Stimulated activated CD4-positive, alpha-beta T cell treated with anti-CD3 and anti-CD28 coated beads, Interleukin-15, amount 100 ng/mL, for 24 hours (primary cell): Measurements from ENCODE around the gene MPZL1.
A peak's percentile ranks its signal among the peaks of the same experiment; 100 is the strongest.

Experiments
- DNase-seq: peaks from one replicate; pipeline ENCODE4 v3.0.0-alpha.2; 2020

MPZL1 gene

DNA sequence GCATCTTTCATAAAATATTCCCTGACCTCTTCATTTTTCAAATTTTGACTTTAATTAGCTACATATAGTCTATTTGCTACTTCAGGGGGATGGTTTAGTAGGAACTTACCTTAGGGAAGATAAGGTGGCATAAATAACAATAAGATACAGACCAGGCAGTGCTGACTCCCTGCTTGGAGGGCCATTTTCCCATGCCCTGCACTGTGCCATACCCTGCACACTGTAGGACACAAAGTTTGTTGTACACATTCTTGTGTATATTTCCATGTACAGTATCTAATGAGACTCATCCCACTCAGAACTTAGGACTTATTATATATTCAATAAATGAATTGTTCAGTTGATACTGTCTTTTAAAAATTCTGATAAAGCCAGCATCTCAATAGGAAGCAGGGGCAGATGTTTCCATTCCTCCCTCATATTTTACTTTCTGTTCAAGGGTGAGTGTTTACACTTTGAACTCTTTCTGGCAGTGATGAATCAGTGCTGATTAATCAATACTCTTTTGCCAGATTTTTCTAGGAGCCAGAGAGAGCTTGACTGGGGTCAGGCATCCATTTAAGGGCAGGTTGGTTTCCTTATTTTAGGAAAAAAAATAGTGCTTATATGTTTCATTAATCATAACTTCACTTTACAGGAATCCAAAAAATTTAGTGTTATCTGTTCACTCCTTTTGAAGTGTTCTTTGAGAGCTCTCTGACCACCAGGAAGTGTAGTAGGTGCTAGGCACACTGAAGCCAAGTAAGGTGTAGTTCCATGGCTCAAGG is 30.6 kb downstream of the MPZL1 start:
- DNase-seq = no peak

DNA sequence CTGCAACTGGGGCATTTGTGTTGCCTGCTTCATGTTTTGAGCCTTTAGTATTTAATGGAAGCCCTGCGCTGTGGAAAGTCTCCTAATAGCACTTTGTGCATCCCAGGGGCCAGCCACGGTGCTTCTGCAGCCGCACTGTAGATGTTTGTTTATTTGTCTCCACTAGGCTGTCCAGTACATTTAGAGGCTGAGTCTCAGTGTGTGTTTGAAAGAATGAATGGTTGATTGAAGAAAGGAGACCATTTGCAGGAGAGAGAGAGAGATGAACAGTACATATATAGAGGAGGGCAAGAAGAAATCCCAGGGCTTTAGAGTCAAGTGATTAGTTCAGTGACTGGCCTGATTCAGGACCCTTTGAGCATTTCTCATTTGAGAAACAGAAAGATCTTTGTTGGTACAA is 33.9 kb downstream of the MPZL1 start:
- DNase-seq = no peak

DNA sequence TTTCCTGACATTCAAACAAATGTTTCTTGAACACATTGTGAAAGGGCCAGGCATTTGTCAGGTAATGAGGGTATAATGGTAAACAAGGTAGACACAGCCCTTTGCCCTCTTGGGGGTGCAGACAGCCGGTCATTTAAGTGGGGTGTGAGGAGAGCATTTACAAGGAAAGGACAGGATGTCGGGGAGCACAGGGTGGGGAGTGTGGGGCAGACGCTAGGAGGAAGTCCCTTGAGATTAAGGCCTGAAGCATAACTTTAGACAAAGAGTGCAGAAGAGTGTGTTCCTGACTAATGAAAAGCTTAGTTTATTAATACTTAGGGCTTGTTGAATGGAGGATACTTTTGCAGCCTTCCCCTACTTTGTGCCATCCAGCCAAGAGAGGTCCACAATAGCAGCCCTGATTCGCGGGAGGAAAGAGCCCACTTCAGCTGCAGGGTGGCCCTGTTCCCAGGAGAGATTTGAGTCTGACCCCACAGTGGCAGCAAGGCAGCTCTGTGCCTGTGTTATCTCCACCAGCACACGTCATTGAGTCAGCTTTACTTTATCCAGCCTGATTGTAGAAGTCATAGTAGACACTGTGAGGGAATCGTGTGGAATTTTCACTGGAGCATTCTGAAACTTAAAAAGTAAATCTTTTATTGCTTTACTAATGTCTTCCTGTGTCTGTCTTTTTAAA is 35.1 kb downstream of the MPZL1 start:
- no peak for DNase-seq

DNA sequence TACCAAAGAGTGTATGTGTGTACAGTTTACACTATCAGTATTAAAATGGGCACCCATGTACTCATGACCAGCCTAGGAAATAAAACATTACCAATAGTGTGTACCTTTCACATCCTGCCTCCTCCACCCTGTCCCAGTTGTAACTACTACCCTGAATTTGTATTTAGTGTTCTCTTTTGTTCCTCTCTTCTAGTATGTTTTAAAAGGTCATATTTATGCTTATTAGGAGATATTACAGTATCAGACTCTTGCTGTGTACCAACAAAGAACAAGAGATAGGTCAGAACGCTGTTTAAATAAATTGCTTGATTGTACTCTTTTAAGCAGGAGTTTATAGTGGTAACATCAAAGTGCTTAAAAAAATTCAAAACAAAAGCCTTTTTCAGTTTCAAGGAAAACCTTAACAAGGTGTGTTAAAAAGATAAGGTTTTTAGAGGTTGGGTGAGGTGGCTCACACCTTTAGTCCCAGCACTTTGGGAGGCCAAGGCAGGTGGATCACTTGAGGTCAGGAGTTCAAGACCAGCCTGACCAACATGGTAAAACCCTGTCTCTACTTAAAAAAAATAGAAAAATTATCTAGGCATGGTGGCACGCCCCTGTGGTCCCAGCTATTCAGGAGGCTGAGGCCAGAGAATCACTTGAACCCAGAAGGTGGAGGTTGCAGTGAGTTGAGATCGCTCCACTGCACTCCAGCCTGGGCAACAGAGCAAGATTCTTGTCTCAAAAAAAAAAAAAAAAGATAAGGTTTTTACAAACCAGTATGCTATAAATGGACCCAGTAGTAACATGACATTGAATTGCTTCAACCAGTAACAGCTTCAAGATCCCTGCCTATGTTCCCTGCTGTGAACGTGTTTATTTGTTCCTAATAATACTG is 35.9 kb downstream of the MPZL1 start:
- DNase-seq = no peak

DNA sequence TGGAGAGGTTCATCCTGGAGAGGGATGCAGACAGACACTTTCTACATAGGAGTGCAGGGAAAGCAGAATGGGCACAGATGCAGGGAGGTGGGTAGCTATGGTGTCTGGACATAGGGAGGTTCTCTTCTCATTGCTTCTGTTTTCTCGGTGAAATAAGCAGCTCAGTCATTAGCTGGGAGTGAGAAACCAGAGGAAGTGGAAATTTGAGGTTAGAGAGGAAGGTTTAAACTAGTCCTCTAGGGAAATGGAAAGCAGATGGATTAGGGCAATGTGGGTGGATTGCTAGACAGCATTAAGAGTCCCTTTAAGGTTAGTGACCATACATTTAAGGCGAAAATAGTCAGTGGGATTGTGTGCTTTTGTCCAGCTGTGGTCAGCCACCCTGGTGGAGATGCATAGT is 39.6 kb downstream of the MPZL1 start:
- no peak for DNase-seq

DNA sequence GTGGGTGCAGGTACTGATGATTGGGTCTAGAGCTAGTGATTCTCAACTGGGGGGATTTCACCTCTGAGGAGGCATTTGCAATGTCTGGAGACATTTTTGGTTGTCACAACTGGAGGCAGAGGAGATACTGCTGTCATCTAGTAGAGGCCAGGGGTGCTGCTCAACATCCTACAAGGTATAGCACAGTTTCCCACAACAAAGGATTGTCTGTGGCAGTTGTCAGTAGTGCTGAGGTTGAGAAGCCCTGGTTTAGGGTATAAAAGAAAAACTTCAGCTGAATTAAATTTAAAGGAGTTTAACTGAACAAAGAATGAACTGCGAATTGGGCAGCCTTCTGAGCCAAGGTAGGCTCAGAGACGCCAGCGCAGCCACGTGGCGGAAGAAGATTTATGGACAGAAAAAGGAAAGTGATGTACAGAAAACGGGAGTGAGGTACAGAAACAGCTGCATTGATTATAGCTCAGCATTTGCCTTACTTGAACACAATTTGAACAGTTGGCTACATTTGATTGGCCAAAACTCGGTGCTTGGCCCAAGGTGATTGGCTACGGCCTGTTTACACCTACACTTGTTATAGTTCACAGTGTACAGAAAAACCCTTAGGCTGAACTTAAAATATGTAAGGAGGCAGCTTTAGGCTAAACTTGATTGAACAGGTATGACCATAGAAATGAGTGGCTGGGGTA is 40.4 kb downstream of the MPZL1 start:
- no peak for DNase-seq

DNA sequence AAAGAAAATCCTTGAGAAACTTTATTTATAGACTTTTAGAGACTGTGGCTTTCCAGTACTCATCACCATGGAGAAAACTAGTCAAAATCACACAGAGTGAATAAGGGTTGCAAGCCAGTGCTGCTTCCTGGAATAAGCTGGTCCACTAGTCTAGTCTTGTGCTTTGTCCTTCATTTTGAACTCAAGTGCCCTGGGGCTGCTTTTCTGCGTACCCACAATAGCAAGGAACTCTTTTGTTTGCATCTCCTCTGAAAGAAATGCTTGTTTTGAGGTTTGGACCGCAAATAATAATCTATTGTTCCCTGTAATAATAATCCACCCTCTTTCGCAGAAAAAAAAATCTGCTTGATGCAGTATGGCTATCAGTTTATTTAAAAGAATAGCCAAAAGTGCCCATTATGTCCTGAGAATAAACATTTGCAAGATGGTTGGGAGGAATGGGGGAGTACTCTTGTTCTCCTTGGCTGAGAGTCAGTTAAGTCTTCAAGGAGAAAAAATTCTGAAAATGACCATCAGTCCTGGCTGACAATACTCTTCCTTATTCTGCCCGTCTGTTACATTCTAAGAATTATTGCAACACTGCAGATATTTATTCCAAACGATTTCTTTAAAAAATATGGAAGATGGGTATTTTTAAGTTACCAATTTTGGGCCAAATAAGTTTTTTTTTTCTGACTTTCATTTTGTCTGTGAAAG is 41.9 kb downstream of the MPZL1 start:
- no peak for DNase-seq

DNA sequence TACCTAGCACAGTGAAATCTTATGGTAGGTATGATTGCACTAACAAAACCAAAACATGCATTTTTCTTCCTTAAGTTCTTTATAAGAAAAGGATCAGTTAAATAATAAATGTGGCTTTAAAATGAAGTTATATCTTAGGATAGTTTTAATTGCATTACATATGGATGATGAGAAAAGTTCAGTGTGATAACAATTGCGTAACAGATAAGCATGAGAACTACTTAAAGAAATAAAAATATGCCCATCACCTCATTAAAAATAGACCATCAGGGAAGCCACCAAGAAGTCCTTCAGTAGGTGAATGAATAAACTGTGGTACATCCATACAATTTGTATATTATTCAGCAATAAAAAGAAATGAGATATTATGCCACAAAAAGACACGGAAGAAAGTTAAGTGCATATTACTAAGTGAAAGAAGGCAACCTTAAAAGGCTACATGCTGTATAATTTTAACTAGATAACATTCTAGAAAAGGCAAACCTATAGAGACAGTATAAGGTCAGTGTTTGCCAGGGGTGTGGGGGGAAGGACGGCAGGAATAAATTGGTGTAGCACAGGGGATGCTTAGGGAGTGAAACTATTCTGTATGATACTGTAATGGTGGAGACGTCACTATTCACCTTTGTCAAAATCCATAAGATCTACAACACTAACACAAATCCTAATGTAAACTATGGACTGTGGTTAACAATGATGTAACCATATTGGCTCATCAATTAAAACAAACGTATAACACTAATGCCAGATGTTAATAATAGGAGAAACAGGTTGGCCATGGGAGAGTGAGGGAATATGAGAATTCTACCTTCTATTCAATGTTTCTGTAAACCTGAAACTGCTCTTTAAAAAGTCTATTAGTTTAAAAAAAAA is 42.9 kb downstream of the MPZL1 start:
- DNase-seq = no peak

DNA sequence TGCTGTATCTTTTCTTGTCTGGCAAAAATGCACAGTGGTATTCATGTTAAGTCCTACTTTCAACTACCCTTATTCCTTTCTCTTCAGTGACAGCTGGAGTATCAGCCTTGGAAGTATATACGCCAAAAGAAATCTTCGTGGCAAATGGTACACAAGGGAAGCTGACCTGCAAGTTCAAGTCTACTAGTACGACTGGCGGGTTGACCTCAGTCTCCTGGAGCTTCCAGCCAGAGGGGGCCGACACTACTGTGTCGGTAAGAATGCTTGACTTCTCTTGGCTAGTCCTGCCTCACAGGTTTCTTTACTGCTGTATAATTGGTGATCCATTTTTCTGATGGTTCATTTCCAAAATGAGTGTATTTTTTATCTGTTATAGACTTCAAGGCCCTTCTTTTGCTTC is 43.7 kb downstream of the MPZL1 start:
- no peak for DNase-seq

DNA sequence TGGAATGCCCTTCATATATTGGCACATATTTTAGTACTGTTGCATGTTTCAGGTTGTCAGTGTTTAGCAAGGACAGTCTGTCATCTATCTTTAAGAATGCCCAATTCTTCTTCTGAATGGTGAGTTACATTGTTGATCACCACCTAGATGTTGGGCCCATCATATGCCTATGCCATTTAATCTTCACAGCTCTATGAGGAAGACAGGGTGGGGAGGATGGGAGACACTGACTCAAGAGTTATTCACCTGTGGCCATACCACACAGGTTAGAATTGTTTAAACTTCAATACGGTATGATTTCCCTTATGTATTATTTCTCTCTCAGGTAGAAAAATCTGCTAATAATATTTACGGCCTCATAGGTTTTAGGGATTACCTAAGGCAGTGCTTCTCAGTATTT is 44.8 kb downstream of the MPZL1 start:
- no peak for DNase-seq

DNA sequence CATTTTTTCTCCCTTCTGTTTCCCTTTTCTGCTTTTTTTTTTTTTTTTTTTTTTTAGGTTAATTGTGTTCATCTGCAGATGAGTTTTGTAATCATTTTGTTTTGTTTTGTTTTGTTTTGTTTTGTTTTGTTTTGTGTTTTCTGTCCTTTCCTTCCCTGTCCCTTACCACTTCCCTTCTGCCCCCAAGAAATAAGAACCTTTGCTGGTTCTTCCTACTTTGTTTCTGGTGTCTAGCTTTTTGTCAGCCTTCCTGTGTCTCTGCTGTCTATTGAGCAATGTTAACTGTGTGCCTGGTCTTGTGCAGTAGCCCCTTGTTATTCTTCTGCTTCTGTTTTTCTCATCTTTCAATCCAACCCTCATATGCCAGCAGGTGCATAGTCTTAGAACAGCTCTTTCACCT is 46.0 kb downstream of the MPZL1 start:
- no peak for DNase-seq

DNA sequence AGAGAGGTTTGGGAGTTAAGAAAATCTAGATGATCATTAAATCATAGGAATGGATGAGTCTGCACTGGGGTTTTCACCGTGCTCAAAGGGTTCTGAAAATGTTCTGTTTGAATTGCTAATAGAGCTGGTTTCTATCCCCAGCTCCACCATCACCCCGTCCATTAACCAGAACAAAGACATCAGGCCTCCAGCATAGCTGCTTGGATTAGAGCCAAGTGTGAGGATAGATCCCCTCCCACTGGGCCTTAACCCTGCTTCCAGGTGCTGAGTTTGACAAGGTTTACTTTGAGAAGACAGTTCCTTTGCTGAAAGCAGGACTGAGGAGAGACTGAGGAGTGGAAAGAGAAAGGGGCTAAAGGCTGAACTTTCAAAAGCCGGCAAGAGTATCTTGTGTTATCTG is 48.3 kb downstream of the MPZL1 start:
- no peak for DNase-seq

DNA sequence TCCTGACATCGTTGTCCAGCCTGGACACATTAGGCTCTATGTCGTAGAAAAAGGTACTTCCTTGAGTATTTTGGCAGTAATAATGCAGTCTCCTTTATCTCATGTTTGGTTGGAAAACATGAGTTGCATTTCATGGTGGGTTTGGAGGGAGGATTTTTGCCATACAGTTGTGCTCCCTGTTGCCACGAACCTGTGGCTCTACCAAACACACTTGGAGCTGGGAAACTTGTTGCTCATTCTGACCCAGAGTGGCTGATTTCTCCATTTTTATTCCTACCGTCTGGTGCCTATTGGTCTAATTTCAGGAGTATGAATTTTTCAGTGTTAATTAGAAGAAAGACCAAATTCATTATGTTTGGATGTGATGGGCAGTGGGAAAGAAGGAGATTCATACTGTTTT is 50.7 kb downstream of the MPZL1 start:
- DNase-seq = no peak

DNA sequence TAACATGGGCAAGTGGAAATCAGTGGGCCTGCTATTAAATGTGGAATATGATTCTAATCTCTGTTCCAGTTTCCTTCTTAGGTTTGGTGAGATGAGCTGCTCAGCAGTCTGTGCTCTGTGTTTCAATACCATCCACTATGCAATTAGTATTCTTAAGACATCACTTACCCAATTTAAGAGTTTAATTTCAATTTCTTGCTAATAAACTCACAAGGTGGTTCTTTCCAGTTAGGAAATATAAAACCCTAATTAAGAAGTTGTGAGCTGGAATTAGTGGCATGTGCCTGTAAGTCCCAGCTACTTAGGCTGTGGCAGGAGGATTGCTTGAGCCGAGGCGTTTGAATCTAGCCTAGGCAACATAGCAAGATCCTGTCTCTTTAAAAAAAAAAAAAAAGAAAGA is 51.7 kb downstream of the MPZL1 start:
- no peak for DNase-seq

DNA sequence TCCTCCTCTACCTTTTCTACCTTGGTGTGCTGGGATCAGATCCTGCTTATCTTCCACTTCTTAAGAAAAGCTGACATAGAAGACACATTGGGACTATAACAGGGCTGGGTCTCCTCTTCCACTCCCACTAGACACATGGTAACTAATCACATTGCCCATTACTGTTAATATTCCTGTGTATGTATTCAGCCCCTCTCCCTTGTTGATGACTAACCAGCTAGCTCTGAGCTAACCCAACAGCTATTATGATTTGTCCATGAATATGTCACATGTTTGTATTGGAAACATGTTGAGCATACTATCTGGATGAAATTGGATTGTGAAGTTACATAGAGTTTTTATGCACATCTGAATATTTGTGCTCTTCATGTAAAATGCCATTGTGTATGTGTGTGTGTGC is 52.9 kb downstream of the MPZL1 start:
- no peak for DNase-seq

DNA sequence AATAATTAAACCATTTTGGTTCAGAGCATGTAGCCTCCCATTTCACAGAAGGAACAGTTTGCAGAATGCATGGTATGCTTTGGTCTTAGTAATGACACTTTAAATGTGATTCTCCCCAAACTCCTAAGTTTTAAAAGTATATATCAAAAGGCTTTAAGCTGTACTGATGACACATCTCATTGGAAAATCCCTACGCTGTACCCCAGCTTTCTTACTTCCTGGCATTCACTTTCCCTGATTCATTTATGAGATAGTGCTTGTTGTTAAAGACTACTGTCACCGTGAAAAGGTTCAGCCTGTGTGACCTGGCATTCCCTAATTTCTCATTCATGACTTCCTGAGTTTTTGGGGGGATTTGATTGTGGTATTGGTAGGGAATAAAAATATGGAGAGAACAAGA is 53.4 kb downstream of the MPZL1 start:
- no peak for DNase-seq

DNA sequence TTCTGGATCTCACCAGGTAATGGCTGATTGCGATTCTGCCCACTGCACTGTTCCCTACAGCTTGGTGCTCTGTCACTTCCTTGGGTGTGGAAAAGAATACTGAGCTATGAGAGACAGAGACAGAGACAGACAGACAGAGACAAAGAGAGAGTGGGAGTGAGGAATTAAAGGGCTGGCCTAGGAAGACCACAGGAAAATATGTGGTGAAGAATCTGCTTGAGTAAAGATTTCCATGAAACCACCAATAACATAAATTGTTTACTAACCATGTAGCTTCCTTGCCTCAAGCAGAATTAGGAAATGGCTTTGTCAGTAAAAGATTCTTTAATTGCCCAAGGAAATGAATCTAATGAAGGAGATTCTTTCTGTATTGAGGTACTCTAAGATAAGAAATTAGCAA is 54.4 kb downstream of the MPZL1 start:
- no peak for DNase-seq

DNA sequence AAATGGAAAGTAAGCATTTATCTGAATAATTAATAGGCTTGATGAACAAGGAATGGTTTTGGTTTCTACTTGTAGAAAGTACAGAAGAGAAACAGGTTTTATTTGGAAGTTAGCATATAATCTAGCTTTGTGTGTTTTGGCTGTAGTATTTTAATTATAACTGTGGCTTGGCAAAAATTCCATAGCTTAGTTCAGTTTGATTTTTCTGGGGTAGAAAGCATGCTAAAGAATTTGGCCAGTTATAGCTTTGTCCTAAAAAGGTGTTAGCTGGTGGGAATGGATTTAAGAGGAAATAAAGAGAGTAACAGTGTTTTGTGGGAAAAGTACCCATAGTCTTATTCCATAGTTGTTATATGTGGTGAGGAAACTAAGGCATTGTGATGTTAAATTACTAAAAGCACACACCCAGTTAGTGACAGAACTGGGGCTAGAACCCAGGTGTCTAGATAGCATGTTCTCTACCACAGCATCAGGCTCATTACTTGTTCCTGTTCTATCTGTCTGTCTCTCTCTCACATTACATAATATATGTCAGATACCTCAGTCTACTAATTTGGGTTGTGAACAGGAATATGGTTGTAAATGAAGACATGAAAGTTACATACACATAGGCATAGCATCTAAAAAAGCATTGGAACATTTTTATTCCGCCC is 55.0 kb downstream of the MPZL1 start:
- DNase-seq = no peak

DNA sequence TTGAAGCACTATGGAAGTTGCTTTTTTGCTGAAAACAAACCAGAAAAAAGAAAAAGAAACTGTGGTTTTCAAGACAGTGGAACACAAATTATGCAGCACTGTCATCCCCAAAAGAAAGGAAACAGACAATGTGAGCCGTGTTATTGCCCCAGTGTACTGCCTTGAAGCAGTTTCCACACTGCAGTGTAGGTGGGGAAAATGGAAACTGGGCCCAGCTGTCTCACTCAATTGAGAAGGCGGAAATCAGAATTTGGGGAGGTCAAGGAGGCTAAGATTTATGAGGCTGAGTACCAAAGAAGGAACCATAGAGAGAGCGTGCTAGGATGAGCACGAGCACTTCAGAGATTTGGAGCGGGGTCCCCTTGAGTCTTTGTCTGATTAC is 55.5 kb downstream of the MPZL1 start:
- DNase-seq = peak; percentile 31

DNA sequence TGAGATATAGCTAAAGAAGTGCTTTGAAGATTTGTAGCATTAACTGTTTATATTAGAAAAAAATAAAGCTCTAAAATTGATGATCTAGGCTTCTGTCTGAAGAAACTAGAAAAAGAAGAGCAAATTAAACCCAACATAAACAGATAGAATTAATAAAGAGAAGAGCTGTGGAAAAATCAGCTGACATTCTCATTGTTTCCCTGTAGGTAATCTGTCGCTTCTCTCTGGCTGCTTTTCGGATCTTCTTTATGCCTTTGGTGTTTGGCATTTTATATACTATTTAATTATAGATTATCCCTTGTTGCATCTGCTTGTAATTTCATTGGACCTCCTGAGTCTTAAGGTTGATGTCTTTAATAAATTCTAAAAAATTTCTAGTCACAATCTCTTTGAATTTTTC is 59.8 kb downstream of the MPZL1 start:
- DNase-seq = no peak

DNA sequence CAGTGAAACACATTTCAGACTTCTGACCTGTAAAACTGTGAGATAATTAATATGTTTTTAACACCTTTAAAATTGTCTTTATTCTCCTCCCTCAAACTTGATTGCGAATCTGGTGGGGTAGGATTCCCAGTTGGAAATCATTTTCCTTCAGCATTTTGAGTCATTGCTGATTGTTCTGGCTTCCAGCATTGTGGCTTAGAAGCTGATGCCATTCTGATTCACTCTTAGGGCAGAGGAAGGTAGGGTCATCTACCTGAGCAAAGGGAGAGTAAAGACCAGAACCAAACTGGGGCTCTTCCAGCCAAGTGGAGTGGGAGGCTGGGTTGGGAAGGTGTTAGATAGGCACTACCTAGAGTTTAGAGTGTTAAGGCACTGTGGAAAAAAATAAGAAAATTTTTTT is 61.2 kb downstream of the MPZL1 start:
- no peak for DNase-seq
